Stimulated activated CD8-positive, alpha-beta memory T cell treated with anti-CD3 and anti-CD28 coated beads, Interleukin-12 subunit alpha, Interleukin-12 subunit beta, amount 100 ng/mL, for 4 hours (primary cell): Measurements from ENCODE around the gene RPL13.

Experiments
- DNase-seq: peaks from one replicate; pipeline ENCODE4 v3.0.0-alpha.2; 2020; ENCODE audit warnings: low read depth

The RPL13 gene

DNA sequence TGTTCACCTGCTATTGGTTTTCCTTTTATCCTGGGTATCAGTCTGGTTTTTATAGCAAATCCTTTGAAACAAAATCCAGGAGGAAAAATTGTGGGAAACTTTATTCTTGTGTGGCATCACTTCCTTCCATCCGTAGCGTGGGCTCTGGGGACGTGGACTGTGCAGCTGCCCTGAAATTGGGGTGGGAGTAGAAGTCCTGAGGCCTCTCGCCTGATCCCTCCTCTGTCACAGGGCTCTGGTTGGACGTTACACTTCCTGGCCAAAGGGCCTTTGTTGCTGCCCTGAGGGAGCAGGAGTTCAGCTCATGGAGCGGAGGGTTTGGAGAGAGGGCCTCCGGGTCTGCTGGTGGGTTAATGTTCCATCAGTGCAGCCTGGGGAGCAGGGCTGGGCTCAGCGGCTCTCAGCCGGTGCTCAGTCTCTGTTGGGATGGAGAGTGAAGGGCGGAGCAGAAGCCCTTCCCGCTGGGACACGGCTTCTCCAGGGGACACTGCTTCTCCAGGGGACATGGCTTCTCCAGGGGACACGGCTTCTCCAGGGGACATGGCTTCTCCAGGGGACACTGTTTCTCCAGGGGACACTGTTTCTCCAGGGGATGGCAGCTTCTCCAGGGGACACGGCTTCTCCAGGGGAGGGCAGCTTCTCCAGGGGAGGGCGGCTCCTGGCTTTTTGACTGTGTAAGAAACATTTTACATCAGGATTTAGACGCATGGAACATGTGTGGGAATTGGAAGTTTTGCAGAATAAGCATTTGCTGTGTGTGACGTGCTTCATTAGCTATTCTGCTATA, 15.2 kb upstream of the RPL13 start:
- no peak for DNase-seq

DNA sequence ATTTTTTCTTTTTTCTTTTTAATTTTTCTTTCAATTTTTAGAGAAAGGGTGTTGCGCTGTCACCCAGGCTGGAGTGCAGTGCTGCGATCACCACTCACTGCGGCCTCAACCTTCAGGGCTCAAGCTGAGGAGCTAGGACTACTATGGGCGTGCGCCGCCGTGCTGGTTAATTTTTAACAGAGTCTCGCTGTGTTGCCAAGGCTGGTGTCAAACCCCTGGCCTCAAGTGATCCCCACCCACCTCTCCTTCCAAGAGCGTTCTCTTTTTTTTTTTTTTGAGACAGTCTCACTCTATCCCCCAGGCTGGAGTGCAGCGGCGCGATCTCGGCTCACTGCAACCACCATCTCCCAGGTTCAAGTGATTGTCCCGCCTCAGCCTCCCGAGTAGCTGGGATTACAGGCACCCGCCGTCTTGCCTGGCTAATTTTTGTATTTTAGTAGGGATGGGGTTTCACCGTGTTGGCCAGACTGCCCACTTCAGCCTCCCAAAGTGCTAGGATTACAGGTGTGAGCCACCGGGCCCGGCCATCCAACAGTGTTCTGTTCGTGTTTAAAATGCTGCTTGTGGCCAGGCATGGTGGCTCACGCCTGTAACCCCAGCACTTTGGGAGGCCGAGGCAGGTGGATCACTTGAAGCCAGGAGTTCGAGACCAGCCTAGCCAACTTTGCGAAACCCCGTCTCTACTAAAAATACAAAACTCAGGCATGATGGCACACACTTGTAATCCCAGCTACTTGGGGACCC, 14.5 kb upstream of the RPL13 start:
- no peak for DNase-seq

- DNase-seq: no peak
Measured at GRCh38 chr16:89546781-89547180, 13.7 kb upstream of the RPL13 start.

- DNase-seq: no peak
Measured at GRCh38 chr16:89547291-89547690, 13.2 kb upstream of the RPL13 start.

DNA sequence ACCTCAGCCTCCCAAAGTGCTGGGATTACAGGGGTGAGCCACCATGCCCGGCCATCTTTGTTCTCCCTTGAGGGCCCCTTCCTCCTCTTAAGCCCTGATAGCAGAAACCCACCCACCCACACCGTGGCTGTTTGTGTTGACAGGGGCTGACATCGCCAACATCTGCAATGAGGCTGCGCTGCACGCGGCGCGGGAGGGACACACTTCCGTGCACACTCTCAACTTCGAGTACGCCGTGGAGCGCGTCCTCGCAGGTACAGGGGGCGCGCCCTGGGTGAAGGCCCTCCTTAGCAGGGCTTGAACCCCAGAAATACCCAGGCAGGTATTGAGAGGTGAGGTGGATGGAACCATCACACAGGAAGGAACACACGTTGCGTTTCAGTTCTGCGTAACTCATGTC, 12.6 kb upstream of the RPL13 start:
- no peak for DNase-seq

GRCh38 chr16:89548344-89549006, 12.0 kb upstream of the RPL13 start:
- DNase-seq: no peak

DNA sequence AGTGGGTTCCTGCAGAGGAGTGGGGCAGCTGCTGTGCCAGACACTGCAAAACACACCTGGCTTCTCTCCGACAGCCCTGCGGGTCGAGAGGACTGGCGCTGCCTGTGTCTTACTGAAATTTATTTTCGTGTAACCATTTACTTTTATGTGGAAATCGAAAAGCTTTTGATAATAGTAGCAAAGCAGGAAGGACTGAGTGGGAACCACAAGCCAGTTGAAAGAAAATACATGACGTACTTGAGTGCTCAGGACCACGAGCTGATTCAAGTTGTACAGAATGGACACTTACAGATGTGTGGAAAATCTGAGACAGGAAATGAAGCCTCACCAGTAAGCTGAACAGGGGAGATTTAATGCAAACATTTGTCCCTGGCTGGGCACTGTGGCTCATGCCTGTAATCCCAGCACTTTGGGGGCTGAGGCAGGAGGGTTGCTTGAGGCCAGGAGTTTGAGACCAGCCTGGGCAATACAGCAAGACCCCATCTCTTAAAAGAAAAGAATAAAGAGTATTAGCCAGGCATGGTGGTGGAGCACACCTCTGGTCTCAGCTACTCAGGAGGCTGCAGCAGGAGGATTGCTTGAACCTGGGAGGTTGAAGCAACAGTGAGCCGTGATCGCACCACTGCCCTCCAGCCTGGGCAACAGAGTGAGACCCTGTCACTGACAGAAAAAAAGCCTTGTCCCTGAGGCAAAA, 11.3 kb upstream of the RPL13 start:
- no peak for DNase-seq

GRCh38 chr16:89550421-89551007, 10.0 kb upstream of the RPL13 start:
- no peak for DNase-seq

DNA sequence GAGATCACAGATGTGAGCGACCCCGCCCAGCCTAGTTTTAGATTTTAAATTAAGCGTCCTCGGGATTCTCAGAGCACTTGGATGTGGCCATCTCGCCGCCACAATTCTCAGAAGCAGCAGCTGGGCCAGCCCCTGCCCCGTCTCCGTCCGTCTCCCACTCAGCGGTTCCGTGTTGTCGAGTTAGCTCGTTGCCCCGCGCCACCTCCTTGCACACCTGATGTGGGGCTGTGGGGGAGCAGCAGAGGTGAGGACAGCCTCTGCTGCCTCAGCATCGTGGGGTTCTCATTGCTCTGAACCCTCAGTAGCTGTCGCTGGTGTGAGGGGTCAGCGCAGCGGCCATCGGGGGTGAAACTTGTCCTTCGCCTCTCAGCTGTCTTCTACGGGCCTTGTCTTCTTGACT, 8.2 kb upstream of the RPL13 start:
- no peak for DNase-seq

- DNase-seq: no peak
Measured at GRCh38 chr16:89552913-89553312, 7.6 kb upstream of the RPL13 start.

- DNase-seq: no peak
Measured at GRCh38 chr16:89553733-89554132, 6.7 kb upstream of the RPL13 start.

DNA sequence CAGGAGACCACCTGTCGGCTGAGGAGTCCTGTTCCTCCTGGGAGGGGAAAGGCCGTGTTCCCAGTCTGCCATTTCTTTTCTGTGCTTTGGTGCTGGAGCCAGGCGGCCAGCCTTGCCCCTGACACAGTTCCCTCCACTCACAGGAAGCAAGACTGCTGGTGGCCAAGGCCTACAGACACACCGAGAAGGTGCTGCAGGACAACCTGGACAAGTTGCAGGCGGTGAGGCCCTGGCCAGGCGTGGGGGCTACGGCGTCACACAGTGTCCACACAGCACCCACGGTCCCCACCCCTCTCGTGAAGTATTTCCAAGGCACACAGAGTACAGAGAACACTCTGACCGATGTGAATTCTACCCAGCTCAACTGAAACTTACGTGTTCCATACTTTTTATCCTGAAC, 6.1 kb upstream of the RPL13 start:
- no peak for DNase-seq

DNA sequence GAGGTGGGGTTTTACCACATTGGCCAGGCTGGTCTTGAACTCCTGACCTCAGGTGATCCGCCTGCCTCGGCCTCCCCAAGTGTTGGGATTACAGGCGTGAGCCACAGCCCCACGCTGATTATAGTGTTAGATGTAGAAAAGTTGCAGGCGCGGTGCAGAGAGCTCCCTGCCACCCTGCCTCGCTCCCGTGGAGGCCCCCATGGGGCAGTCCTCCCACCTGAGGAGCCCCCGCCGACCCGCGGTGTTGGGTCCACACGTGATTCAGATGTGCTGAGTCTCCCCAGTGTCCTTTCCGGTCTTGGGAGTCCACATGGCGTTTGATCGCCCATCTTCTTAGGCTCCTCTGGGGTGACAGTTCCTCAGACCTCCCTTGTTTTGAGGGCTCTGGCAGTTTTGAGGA, 5.2 kb upstream of the RPL13 start:
- DNase-seq: no peak

GRCh38 chr16:89555780-89556179, 4.7 kb upstream of the RPL13 start:
- DNase-seq: no peak

DNA sequence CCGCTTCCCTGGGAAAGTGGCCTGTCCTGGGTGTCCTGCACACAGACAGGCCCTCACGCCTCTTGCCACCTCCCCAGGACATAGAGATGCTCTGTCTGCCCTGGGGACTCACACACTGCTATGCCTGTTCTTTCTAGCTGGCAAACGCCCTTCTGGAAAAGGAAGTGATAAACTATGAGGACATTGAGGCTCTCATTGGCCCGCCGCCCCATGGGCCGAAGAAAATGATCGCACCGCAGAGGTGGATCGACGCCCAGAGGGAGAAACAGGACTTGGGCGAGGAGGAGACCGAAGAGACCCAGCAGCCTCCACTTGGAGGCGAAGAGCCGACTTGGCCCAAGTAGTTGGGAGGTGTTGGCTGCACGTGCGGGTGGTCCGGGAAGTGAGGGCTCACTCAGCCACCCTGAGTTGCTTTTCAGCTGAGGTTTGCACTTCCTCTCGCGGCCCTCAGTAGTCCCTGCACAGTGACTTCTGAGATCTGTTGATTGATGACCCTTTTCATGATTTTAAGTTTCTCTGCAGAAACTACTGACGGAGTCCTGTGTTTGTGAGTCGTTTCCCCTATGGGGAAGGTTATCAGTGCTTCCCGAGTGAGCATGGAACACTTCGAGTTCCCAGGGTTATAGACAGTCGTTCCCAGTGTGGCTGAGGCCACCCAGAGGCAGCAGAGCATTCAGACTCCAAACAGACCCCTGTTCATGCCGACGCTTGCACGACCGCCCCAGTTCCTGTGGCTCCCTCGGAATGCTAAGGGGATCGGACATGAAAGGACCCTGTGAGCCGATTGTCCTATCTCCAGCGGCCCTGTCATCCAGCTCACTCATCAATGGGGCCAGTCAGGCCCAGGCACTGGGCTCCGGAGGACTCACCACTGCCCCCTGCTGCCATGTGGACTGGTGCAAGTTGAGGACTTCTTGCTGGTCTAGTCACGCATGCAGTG, 3.5 kb upstream of the RPL13 start:
- DNase-seq: peak; percentile 58

- DNase-seq: no peak
Measured at GRCh38 chr16:89557690-89558490, 2.6 kb upstream of the RPL13 start.

DNA sequence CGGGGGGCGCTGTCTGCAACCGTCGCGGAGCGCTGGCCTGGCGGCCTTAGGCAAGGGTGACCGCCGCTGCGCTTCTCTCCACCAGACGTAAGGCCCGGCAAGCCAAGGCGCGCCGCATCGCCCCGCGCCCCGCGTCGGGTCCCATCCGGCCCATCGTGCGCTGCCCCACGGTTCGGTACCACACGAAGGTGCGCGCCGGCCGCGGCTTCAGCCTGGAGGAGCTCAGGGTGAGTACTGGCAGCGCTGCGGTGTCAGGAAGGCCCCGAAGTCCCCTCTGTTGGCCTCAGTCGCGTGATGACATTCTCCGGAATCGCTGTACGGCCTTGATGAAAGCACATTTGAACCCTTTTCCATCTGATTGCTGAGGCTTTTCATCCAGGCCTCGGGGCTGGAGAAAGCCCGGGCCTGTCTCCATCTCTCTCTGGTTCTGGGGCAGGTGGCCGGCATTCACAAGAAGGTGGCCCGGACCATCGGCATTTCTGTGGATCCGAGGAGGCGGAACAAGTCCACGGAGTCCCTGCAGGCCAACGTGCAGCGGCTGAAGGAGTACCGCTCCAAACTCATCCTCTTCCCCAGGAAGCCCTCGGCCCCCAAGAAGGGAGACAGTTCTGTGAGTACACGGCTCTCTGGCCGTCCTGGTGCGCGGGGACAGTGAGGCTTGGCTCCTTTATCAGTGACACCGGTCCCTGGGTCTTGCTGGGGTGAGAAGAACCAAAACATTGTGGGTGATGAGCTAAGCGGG, 831 bp downstream of the RPL13 start:
- no peak for DNase-seq

DNA sequence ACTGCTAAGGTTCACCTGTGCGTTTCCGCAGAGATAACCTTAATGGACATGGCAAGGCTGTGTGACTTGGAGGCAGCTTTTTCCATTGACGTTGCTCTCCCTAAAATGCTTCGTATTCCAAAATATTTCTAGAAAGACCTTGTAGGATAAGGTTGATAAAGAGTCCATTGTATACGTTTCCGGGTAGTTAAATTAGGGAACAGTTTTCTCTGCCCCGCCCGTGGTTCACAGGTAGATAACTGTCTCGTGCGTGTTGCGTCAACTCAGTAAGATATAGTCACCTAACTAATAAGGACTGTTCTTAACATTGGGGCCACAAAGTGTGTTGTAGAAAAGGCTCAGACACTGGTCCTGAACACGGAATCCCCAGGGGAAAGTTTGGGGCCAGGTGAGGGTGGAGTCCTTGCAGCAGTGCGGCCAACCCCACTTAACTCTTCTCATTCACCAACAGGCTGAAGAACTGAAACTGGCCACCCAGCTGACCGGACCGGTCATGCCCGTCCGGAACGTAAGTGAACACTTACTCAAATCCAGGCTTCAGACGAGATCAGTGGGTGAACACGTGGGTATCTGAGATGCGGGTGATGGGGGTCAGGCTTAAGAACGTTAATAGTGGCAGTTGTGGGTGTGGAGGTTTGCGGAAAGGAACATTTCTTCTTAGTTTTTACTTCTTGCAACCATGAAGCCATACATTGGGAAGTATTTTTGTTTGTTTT, 1.6 kb downstream of the RPL13 start:
- no peak for DNase-seq

GRCh38 chr16:89562939-89563338, 2.5 kb downstream of the RPL13 start:
- DNase-seq: no peak
